Fibroblast of pulmonary artery (primary cell): Measurements from ENCODE around the gene CSNK1D.

Experiments used
- DNase-seq: peaks from one replicate; pipeline ENCODE4 v3.0.0-alpha.2; 2010; ENCODE audit warnings: low read depth
- H3K4me3 ChIP-seq: replicated peaks from 2 replicates; pipeline ENCODE4 v1.5.1; 2011; ENCODE audit warnings: low read depth, mild to moderate bottlenecking, control low read depth, low read length, moderate library complexity
- TF ChIP-seq, protein P1 (sequence below): IDR thresholded peaks from 2 replicates; pipeline ENCODE4 v1.5.1; 2011; ENCODE audit warnings: mild to moderate bottlenecking, control low read depth, low read length, inconsistent platforms; ENCODE audit errors: missing control alignments

CSNK1D gene

DNA sequence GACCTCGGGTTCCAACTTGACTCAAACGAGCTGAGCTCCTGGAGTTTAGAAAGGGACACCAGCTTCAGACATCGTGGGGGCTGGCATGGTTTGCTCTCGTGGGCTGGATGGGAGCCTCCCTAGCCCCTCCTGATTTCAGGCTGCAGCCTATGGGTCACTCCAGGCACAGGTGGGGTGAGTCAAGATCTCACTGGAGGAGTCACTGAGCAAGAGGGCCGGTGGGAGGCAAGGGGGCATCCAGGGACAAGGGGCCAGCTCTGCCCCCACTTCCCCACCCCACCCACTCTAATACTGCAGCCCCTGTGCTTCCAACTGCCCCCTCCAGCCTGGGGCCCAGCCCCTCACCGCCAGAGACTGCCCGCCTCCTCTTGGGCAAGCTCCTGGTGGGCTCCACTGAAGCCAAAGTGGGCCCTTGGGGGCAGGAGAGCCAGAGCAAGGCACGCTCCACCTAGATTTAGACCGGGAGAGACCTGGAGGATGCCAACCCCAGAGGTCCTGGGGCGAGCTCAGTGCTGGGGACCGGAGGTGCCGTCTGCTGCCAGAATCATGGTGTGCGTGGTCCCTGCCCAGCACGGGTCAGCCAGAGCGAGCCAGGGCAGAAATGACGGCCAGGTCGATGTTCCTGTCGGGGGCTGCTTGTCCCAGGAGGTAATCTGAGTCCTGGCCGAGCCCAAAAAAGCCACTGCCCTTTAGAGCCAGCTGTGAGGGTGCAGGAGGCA, 38.3 kb downstream of the CSNK1D start:
- H3K4me3 ChIP-seq = no peak overlapping the region
- TF ChIP-seq, protein P1, sequence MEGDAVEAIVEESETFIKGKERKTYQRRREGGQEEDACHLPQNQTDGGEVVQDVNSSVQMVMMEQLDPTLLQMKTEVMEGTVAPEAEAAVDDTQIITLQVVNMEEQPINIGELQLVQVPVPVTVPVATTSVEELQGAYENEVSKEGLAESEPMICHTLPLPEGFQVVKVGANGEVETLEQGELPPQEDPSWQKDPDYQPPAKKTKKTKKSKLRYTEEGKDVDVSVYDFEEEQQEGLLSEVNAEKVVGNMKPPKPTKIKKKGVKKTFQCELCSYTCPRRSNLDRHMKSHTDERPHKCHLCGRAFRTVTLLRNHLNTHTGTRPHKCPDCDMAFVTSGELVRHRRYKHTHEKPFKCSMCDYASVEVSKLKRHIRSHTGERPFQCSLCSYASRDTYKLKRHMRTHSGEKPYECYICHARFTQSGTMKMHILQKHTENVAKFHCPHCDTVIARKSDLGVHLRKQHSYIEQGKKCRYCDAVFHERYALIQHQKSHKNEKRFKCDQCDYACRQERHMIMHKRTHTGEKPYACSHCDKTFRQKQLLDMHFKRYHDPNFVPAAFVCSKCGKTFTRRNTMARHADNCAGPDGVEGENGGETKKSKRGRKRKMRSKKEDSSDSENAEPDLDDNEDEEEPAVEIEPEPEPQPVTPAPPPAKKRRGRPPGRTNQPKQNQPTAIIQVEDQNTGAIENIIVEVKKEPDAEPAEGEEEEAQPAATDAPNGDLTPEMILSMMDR = no peak
- no peak for DNase-seq

DNA sequence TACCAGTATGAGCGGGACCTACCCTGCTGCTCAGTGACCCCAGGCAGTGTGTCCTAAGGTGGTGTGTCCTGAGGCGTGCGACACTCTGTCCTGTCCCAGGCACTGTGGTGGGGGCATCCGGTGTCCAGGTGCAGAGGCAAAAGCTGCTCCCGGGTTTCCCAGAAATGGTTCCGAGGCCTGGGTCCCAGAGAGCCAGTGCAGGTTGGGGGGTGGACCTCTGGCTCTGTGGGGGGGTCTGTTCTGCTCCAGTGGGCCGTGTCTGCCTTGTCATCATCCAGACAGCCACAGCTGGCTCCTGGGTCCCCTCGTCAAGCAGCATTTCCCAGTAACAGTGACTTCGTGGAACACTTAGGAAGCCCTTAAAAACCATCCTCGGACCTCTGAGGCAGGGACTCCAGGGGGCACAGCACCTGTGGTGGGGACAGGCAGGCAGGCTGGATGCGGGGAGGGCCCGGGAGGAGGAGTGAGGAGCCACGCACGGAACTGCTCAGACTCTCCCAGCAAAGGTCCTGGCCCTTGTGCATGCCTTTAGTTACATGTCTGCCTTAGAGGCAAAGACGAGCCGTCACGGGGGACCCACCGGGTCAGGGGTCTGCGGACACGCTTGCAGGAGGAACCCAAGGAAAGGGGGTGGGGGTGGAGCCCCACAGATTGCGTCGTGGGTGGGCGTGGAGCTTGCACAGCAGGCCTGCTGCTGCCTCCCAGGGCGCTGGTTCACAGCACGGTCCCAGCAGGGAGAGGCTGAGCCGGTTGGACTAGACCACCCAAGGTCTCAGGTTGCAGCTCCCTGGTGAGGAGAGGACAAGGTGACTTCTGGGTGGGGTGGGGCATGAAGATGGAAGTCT, 39.1 kb downstream of the CSNK1D start:
- no peak overlapping the region for H3K4me3 ChIP-seq
- TF ChIP-seq, protein P1 = no peak
- DNase-seq = no peak

DNA sequence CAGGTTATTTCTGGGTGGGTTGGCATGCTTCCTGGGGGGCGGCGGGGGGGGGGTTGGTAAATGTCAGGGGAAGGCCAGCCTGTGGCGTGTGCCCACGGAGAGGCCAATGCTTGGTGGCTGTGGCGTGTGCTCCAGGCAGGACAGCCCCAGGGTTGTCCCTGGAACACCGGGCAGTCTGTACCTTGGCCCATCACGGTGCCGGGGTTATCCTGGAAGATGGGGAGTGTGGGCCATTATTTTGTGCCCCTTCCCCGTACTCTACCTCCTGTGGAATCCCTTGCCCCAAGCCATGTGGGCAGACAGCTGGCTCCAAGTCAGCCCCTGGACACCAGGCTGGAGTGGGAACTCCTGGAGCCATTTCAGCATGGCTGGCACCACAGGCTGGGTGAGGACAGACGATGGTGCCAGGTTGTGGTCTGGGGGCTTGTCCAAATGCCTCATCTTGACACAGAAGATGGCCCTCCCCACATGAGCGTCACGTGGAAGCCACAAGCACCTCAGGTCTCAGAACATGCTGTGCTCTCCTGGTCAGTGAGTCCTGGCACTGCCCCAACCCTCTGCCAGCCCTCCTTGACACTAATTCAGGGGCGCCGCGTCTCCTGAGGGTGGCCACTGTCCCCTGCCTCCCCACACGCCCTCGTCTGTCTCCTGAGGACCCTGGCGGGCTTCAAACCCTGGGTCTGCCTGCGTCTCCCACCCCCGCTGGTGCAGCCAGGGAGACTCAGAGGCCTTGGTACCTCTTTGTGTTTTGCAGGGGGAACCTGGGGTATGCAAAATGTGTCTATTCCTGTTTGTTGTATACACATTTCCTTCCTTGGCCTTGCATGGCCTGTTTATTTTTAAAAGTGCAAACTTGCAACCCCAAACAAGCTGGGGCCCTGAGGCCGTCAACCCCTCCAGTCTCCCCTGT, 40.4 kb downstream of the CSNK1D start:
- TF ChIP-seq, protein P1 = no peak
- DNase-seq = no peak
- H3K4me3 ChIP-seq = no peak overlapping the region

DNA sequence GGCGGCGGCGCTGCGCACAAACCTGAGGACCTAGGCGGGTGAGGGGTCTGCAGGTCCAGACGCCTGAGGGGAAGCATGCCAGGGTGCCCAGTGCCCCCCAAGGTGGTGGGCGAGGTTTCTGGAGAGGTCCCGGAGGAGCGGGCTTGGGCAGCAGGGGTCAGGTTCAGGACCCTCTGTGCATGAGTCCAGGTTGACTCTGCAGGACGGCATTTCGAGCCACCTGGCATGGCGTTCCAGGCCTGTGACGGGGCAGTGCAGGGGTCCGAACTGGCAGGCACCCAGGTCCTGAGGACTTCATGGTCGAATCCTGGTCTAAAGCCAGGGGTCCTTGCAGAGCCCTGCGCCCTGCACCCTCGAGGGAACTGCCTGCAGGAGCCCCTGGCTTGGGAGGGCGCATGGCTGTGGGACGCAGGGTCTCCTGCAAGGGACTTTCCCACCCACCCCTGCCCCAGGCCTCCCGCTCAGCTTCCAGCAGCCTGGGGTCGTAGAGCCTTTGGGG, 41.1 kb downstream of the CSNK1D start:
- TF ChIP-seq, protein P1 = no peak
- peak overlapping the region; percentile 92 for H3K4me3 ChIP-seq
- DNase-seq = no peak

DNA sequence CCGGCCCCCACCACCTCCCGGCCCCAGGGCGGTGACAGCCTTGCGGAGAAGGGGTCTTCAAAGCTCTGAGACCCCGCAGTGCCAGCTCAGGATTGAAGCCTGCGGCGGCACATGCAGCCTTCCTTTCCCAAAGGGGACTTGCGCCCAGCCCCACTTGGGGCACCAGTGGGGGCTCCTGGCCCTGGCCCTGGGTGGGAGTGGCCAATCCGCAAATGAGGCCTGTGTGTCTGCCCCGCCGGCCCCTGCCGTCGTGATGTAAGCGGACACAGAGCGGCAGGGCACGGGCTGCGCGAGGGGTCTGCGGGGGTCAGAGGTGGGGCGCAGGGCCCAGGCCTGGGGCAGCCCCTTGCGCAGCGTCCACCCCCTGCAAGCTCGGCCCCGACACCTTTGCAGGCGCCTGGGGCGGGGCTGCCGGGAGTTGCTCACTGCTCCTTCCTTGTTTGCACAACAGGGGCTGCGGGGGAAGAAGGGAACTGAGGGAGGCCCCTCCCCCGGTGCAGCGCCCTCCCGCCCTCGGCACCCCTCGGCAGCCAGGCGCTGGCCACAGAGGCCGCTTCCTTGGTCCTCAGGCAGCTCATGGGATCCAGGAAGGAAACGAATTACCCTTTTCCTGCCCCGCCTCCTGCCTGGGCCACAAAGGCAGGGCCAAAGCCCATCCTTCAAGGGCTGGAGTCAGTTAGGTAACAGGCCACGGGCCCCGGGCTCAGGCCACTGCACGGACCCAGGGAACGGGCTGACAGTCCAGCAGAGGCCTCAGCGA, 41.8 kb downstream of the CSNK1D start:
- peak overlapping the region; percentile 92 for H3K4me3 ChIP-seq
- TF ChIP-seq, protein P1 = no peak
- DNase-seq = peak; percentile 89

DNA sequence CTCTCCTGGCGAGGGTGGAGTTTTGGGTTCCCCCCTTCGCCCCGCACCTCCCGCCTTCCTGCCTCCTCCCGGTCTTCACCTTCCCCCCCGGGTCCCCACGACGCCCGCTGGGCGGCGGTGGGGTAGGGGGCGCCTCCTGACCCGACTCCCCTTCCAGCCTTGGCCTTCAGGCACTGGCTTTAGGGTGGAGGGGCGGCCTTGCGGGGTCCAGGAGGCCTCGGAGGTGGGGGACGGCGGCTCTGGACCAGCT, 42.3 kb downstream of the CSNK1D start:
- no peak for DNase-seq
- H3K4me3 ChIP-seq = peak overlapping the region; percentile 92
- TF ChIP-seq, protein P1 = no peak
